Measurements from ENCODE around the gene TMEM123. TPM values are rescaled to one million over a fixed set of nuclear protein-coding genes. Genes with fewer than 3 reads are reported as not detected.

Gene TMEM123
- total RNA-seq, 4 donors from 2014 or later, result 161 to 212 (median 197) TPM

DNA sequence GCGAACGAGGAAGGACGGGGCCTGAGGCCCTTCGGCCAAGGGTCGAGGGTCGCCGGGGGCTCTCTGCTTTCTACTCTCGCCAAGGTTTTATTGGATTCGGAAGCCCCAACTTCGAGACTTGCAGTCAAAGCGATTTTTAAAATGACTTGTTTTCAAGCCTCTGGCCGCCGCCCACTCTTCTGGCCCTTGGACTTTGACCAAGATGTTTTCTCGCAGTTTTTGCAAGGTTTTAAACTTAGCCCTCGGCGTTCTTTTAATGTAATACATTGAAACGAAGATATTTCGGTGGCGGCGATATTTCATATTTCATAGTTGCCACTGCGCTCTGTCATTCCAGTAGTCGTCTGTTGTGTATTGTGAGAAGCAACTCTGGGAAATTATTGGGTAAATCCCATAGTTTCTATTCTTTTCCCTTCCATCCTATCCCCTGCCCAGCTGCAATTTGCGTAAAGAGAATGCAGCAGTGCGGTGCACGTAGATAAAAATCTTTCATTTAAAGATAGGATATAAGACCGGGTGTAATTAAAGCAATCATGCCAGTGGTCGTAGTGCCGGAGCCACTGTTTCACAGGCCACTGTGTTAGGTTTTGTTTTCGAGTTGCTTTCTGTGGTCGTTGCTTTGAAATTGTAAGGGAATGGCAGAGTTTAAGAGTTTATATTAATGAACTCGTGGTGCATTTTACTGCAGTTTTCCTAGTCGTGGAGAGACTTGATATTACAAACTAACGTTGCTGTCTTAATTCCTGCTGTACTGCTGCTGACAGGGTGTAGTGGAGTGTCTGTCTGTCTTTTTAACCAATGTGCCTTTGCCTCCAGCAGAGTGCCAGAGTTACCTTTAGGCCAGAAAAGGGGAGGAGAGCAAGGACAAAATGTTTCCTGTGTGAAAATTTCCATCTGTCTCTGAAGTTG is 104.8 kb downstream of the TMEM123 start:
- Histone ChIP-seq H3K27ac (peak overlapping the region; percentile 100), H3K27me3 (no peaks in the 10 kb centered on the region), H3K36me3 (peaks cover 30% of the 10 kb centered on the region), H3K4me1 (peaks cover 36% of the 10 kb centered on the region), H3K4me3 (peak overlapping the region; percentile 90), H3K9me3 (no peaks in the 10 kb centered on the region)
- under 1% methylated on average over 29 of the region's 33 CpGs for WGBS
- no peak for TF ChIP-seq POLR2AphosphoS5 (IDR thresholded peaks at IDR 0.05)
- no peak for TF ChIP-seq EP300 (IDR thresholded peaks at IDR 0.05)
- peak in 1 of 2 donors; percentile 2 for TF ChIP-seq POLR2A (IDR thresholded peaks at IDR 0.05)
- no peak for DNase-seq (ENCODE audit: low spot score in 2 of 2)

DNA sequence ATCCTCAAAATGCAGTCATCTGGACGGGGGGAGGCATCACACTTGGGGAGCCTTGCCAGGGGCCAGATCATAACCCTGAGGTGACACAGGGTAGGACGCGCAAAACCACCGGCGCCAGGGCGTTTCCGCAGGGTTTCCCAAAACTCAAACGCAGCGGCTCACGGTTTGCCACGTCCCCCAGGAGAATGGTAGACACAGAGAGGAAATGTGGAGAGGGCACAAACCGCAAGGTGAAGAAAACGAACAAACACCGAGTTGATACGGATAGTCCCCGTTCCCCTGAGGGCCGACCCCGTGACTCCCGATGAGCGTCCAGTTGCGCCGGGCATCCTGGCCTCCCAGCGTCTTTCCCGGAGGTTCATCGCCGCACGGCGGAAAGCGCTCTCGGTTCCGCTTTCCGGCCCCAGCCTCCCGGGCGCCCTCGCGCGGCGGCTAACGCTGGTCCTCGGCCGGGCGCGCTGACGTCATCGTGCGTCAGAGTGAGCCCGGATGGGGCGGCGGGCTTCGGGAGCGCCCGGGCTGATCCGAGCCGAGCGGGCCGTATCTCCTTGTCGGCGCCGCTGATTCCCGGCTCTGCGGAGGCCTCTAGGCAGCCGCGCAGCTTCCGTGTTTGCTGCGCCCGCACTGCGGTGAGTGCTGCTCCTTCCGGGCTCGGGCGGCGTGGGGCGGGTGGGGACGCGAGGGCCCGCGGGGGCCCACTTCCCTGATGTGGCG is 105.7 kb downstream of the TMEM123 start, which contains the start of gene BIRC2:
BIRC2 (plus strand) TSS at position 467 of the 714 bp plus-strand sequence. CDS start 2,641 bp downstream, outside the sequence.
- WGBS, result 0% methylated on average over 16 of the region's 77 CpGs
- TF ChIP-seq POLR2AphosphoS5 (IDR thresholded peaks at IDR 0.05) (peak; percentile 74 to 91 (median 89)), EP300 (IDR thresholded peaks at IDR 0.05) (no peak), POLR2A (IDR thresholded peaks at IDR 0.05) (peak; percentile 35 to 82)
- TF ChIP-seq, protein P1, sequence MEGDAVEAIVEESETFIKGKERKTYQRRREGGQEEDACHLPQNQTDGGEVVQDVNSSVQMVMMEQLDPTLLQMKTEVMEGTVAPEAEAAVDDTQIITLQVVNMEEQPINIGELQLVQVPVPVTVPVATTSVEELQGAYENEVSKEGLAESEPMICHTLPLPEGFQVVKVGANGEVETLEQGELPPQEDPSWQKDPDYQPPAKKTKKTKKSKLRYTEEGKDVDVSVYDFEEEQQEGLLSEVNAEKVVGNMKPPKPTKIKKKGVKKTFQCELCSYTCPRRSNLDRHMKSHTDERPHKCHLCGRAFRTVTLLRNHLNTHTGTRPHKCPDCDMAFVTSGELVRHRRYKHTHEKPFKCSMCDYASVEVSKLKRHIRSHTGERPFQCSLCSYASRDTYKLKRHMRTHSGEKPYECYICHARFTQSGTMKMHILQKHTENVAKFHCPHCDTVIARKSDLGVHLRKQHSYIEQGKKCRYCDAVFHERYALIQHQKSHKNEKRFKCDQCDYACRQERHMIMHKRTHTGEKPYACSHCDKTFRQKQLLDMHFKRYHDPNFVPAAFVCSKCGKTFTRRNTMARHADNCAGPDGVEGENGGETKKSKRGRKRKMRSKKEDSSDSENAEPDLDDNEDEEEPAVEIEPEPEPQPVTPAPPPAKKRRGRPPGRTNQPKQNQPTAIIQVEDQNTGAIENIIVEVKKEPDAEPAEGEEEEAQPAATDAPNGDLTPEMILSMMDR (IDR thresholded peaks at IDR 0.05), result peak; percentile 68 to 92
- peaks cover 36% of the 10 kb centered on the region for H3K4me1 ChIP-seq
- H3K27me3 ChIP-seq, result no peaks in the 10 kb centered on the region
- peak; percentile 94 to 96 for DNase-seq (ENCODE audit: low spot score in 2 of 2)
- peak within 1 kb of the TSS; percentile 100 for H3K27ac ChIP-seq
- peak within 1 kb of the TSS; percentile 90 for H3K4me3 ChIP-seq
- H3K9me3 ChIP-seq, result no peaks in the 10 kb centered on the region
- peaks cover 22% of the 10 kb centered on the region for H3K36me3 ChIP-seq

DNA sequence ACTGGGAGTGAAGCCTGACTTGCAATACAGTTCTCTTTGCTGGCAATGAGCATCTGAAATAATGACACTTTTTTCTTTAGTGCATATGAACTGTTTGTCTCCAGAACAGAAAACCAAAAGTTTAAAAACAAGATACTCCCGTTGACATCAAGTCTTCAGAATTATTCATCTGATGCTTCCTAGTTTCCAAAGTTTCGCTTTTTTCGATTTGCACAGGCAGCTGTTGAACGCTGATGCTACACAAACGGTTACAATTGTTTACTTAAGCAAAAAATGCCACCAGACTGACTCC is 106.2 kb downstream of the TMEM123 start:
- H3K4me1 ChIP-seq, result peaks cover 38% of the 10 kb centered on the region
- H3K4me3 ChIP-seq, result peak overlapping the region; percentile 90
- H3K36me3 ChIP-seq, result peaks cover 17% of the 10 kb centered on the region
- peak overlapping the region; percentile 100 for H3K27ac ChIP-seq
- no peaks in the 10 kb centered on the region for H3K27me3 ChIP-seq
- TF ChIP-seq POLR2A (IDR thresholded peaks at IDR 0.05) (no peak), EP300 (IDR thresholded peaks at IDR 0.05) (no peak), POLR2AphosphoS5 (IDR thresholded peaks at IDR 0.05) (no peak)
- TF ChIP-seq, protein P1 (IDR thresholded peaks at IDR 0.05), result no peak
- no peaks in the 10 kb centered on the region for H3K9me3 ChIP-seq
- DNase-seq (ENCODE audit: low spot score in 2 of 2), result no peak
- 3% methylated on average over 5 of the region's 5 CpGs for WGBS

Other genes starting within 250 kb of the TMEM123 start
- 10 to 100 TPM in 3 of 4 donors, 1 to 10 TPM in 1; 4.0 to 18.2 (median 10.7) TPM for gene BIRC3, start 135.3 kb downstream of the TMEM123 start, total RNA-seq
- gene BIRC2, start 105.6 kb downstream of the TMEM123 start, total RNA-seq, result 10 to 100 TPM; 56.9 to 76.5 (median 64.6) TPM
- gene MMP7, start 78.0 kb upstream of the TMEM123 start, total RNA-seq, result 100 to 1,000 TPM in 1 of 4 donors, 10 to 100 TPM in 3; 29.9 to 155 (median 81.8) TPM
- not detected for gene MMP20, start 172.6 kb upstream of the TMEM123 start, total RNA-seq

Measured in suprapubic skin (tissue), 4 donors.